Nephron progenitor cell (in vitro differentiated cells): ENCODE results near the gene ATXN3.
"Not testable (repeated sequence)": the region's sequence is repeated elsewhere in the genome, so short reads cannot be mapped to it uniquely, and the experiment has no call there.

Source experiments
- DNase-seq: peaks from one replicate; pipeline ENCODE4 v3.0.0; 2021
- H3K27ac Mint-ChIP-seq: 2 replicates; pipeline ENCODE4 v1.8.0; 2021; ENCODE audit warnings: mild to moderate bottlenecking, moderate library complexity, mixed read lengths
- H3K27me3 Mint-ChIP-seq: 2 replicates; pipeline ENCODE4 v1.8.0; 2021; ENCODE audit warnings: mild to moderate bottlenecking, low read depth, mixed read lengths; ENCODE audit not compliant: poor library complexity
- H3K36me3 Mint-ChIP-seq: 2 replicates; pipeline ENCODE4 v1.8.0; 2021; ENCODE audit warnings: low read depth, mixed read lengths
- H3K4me1 Mint-ChIP-seq: 2 replicates; pipeline ENCODE4 v1.8.0; 2021; ENCODE audit warnings: mixed read lengths
- H3K4me3 Mint-ChIP-seq: 2 replicates; pipeline ENCODE4 v1.8.0; 2021; ENCODE audit warnings: mild to moderate bottlenecking, moderate library complexity, mixed read lengths
- H3K9me3 Mint-ChIP-seq: 2 replicates; pipeline ENCODE4 v1.8.0; 2021; ENCODE audit warnings: mild to moderate bottlenecking, moderate library complexity, mixed read lengths
- TF ChIP-seq, protein P1 (sequence below): fragments of 200-600 bp; sonication (generic); IDR thresholded peaks from 2 replicates; pipeline ENCODE4 v1.5.0; 2021; ENCODE audit warnings: antibody characterized with exemption

ATXN3 gene

GRCh38 chr14:92058006-92058917 is 48.1 kb downstream of the ATXN3 start:
- TF ChIP-seq, protein P1, sequence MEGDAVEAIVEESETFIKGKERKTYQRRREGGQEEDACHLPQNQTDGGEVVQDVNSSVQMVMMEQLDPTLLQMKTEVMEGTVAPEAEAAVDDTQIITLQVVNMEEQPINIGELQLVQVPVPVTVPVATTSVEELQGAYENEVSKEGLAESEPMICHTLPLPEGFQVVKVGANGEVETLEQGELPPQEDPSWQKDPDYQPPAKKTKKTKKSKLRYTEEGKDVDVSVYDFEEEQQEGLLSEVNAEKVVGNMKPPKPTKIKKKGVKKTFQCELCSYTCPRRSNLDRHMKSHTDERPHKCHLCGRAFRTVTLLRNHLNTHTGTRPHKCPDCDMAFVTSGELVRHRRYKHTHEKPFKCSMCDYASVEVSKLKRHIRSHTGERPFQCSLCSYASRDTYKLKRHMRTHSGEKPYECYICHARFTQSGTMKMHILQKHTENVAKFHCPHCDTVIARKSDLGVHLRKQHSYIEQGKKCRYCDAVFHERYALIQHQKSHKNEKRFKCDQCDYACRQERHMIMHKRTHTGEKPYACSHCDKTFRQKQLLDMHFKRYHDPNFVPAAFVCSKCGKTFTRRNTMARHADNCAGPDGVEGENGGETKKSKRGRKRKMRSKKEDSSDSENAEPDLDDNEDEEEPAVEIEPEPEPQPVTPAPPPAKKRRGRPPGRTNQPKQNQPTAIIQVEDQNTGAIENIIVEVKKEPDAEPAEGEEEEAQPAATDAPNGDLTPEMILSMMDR: no peak
- no peaks in the 10 kb centered on the region for H3K9me3 Mint-ChIP-seq
- peaks cover 7% of the 10 kb centered on the region for H3K36me3 Mint-ChIP-seq

DNA sequence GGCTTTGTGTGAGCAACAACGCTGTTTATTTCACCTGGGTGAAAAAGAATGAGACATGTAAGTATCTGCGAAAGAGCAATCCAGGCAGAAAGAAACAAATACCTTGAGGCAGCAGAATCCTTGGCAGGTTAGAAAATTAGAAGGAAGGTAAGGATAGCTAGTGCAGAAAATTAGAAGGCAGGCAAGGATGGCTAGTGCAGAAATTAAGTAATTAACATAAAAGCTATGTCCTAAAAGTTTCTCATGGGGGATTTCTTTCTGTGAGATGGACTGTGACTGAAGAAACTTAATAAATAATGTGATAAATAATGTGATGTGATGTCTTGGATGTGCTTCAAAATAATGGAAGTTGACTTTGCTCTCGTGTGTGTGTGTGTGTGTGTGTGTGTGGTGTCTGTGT is 56.6 kb downstream of the ATXN3 start:
- Mint-ChIP-seq H3K27me3 (peaks cover 4% of the 10 kb centered on the region), H3K27ac (no peak overlapping the region), H3K9me3 (peaks cover 23% of the 10 kb centered on the region), H3K4me1 (no peaks in the 10 kb centered on the region), H3K4me3 (no peak overlapping the region), H3K36me3 (peaks cover 7% of the 10 kb centered on the region)
- DNase-seq: no peak
- TF ChIP-seq, protein P1: no peak

More at GRCh38 chr14:92058006-92058917, 48.1 kb downstream of the ATXN3 start:
- Mint-ChIP-seq H3K4me3 (no peak overlapping the region), H3K27me3 (no peaks in the 10 kb centered on the region), H3K27ac (peak overlapping the region; percentile 42), H3K4me1 (no peaks in the 10 kb centered on the region)
- DNase-seq: no peak

GRCh38 chr14:92049221-92049620 is 57.2 kb downstream of the ATXN3 start:
- H3K27ac Mint-ChIP-seq, H3K36me3 Mint-ChIP-seq, DNase-seq, H3K27me3 Mint-ChIP-seq, H3K4me3 Mint-ChIP-seq, H3K4me1 Mint-ChIP-seq: not testable (repeated sequence)
- peaks cover 23% of the 10 kb centered on the region for H3K9me3 Mint-ChIP-seq

- H3K27me3 Mint-ChIP-seq, DNase-seq, H3K4me1 Mint-ChIP-seq, H3K4me3 Mint-ChIP-seq, H3K27ac Mint-ChIP-seq, H3K36me3 Mint-ChIP-seq: not testable (repeated sequence)
- H3K9me3 Mint-ChIP-seq: peaks cover 23% of the 10 kb centered on the region
Observed at GRCh38 chr14:92045904-92046303, 60.5 kb downstream of the ATXN3 start.

DNA sequence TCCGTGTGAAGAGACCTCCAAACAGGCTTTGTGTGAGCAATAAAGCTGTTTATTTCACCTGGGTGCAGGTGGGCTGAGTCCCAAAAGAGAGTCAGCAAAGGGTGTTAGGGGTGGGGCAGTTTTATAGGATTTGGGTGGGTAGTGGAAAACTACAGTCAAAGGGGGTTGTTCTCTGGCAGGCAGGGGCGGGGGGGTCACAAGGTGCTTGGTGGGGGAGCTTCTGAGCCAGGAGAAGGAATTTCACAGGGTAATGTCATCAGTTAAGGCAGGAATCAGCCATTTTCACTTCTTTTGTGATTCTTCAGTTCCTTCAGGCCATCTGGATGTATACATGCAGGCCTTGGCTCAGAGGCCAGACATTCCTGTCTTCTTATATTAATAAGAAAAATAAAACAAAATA is 64.6 kb downstream of the ATXN3 start:
- H3K27me3 Mint-ChIP-seq, H3K9me3 Mint-ChIP-seq, H3K36me3 Mint-ChIP-seq, H3K27ac Mint-ChIP-seq, DNase-seq: not testable (repeated sequence)
- Mint-ChIP-seq H3K4me1 (peaks cover 38% of the 10 kb centered on the region), H3K4me3 (peak overlapping the region; percentile 50)

GRCh38 chr14:92041203-92041602 is 65.2 kb downstream of the ATXN3 start:
- Mint-ChIP-seq H3K9me3 (no peaks in the 10 kb centered on the region), H3K36me3 (peaks cover 9% of the 10 kb centered on the region), H3K4me3 (peak overlapping the region; percentile 94), H3K27me3 (no peaks in the 10 kb centered on the region), H3K27ac (no peak overlapping the region), H3K4me1 (peaks cover 40% of the 10 kb centered on the region)
- TF ChIP-seq, protein P1: no peak
- no peak for DNase-seq

- Mint-ChIP-seq H3K27ac (peak overlapping the region; percentile 100), H3K36me3 (peaks cover 9% of the 10 kb centered on the region)
Observed at GRCh38 chr14:92040431-92041051, 65.8 kb downstream of the ATXN3 start.

More at GRCh38 chr14:92040431-92041051, 65.8 kb downstream of the ATXN3 start:
- TF ChIP-seq, protein P1: no peak
- Mint-ChIP-seq H3K4me3 (peak overlapping the region; percentile 94), H3K9me3 (no peaks in the 10 kb centered on the region), H3K4me1 (peaks cover 40% of the 10 kb centered on the region), H3K27me3 (no peaks in the 10 kb centered on the region)
- no peak for DNase-seq
